ENCODE data around the gene IL18BP.

DNA sequence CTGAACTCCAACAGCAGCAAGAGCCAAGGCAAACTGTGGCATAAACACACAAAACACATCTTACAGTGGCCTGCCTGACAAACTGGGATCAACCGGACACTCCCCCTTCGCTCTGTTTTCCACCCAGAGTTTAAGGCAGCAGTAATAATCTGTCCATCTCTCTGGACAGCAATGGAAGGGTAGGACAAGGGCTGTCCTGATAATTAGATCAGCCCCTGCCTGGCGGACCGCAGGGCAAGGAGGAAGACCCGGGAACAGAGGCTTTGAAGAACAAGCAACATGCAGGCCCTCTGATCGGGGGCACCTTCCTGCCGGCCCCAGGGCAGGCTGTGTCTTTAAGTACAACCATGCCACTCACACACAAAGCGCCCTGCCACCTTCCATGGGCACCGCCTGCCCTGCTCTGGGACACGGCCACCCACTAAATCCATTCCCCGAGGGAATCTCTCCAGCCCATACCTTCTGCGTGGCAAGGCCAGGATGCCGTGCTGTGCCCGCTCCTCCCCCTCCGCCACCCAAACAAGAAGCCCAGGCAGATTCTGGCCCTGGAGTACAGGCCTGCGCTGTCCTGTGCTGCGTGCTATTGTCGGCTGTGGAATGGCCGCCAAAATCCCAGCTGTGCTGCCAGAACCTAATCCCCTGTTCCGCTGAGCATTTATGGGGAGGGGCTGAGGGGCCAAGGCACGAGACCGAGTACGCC lies 42.8 kb downstream of the IL18BP start:
- TF ChIP-seq CTCF (optimal IDR thresholded peaks at IDR 0.05 in 1 of 3, IDR thresholded peaks at IDR 0.05 in 1 of 3, conservative IDR thresholded peaks at IDR 0.05 in 1 of 3; ENCODE audit: extremely low read depth in 1 of 3, insufficient read depth in 2 of 3, low read length in 3 of 3) (no peak), EZH2 (IDR thresholded peaks at IDR 0.05; ENCODE audit: low read length) (no peak)

Data from keratinocyte (primary cell).